ENCODE measurements around the gene SLC5A8.

GRCh38 chr12:101174541-101174940 lies 35.5 kb downstream of the SLC5A8 start:
- TF ChIP-seq POLR2AphosphoS5 (IDR thresholded peaks at IDR 0.05; ENCODE audit: low read depth, low read length) (no peak), POLR2A (IDR thresholded peaks at IDR 0.05; ENCODE audit: low read depth, low read length) (no peak), TAF1 (IDR thresholded peaks at IDR 0.05; ENCODE audit: low read depth, low read length) (no peak), POU2F2 (IDR thresholded peaks at IDR 0.05; ENCODE audit: low read depth, low read length) (no peak), PAX5 (IDR thresholded peaks at IDR 0.05; ENCODE audit: insufficient read depth, low read length, severe bottlenecking) (no peak)

Measured in GM12891 (cell line).